Activated T-cell treated with anti-CD3 and anti-CD28 coated beads, Interleukin-2, amount 50 U/mL, for 48 hours (primary cell): ENCODE results near the gene CXCL6.

ENCODE experiments used
- DNase-seq, 2 experiments: peaks; one replicate each; pipeline ENCODE4 v3.0.0-alpha.2; 2020

CXCL6 gene

GRCh38 chr4:73843369-73843768, 6.9 kb downstream of the CXCL6 start:
- no peak for DNase-seq

DNA sequence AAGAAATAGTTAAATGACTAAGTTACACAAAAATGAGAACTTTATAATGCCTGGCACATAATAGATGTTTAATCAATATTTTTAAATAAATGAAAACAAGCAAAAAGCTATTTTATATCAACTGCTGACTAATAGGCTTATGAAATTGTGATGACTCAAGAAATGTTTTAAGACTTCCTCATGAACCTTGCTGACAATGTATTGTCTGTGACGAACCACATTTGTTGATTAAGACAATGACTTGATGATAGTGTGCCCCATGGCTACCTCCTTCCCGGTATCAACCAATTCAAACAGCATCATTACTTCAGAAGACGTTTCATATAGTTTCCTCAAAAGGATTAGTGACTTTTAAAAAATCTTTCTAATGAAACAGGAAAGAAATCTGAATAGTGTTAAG, 7.9 kb downstream of the CXCL6 start:
- no peak for DNase-seq

GRCh38 chr4:73844806-73845205, 8.3 kb downstream of the CXCL6 start:
- DNase-seq: no peak

DNA sequence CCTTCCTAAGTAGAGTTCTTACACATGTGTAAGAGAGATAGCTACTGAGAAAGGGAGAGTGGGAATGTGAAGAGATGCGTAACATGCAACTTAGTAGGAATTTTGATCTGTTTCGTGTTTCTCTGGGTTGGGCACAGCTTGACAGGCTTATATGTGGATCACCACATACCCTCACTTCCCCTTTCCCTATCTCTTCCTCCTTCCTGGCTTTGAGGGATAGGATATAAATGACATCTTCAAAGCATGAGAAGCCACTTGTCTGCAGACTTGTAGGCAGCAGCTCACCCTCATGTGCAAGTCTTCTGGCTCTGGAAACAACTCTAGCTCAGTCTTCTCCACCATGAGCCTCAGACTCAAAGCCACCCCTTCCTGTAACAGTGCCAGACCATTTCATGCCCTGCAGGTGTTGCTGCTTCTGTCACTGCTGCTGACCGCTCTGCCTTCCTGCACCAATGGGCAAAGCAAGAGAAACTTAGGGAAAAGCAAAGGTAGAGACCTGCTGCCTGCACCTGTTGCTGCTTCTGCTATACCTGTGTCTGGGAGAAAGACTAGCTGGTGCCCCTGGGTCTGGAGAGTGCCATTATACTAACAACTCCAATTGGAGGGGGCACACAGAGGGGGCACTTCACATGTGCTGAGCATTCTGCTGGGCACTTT, 11.2 kb downstream of the CXCL6 start:
- no peak for DNase-seq

DNA sequence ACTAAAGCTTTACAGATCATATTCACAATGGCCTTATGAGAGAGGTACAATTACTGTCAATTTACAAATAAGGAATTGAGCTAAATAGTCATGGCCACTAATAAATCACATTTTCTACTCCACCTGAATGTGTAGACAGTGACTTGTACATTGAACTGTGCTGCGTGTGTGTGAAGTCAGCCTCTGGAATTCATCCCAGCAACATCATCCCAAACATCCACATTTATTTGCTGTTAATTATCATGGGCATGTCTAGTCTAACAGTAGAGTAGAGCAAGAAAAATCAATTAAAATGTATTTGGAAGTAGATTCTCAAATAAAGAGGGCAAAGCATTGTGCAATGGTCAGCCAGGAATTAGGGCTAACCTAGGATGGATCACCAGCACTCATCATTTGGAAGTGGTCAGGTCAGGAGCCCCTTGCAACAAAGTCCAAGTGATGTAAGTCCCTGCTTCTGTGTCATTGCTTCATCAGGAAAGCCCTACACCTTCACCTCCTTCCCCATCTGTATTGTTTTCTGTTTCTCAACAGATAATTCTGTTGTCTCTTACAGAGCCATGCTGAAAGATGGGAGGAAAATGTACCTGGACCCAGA, 11.8 kb downstream of the CXCL6 start:
- DNase-seq: no peak

DNA sequence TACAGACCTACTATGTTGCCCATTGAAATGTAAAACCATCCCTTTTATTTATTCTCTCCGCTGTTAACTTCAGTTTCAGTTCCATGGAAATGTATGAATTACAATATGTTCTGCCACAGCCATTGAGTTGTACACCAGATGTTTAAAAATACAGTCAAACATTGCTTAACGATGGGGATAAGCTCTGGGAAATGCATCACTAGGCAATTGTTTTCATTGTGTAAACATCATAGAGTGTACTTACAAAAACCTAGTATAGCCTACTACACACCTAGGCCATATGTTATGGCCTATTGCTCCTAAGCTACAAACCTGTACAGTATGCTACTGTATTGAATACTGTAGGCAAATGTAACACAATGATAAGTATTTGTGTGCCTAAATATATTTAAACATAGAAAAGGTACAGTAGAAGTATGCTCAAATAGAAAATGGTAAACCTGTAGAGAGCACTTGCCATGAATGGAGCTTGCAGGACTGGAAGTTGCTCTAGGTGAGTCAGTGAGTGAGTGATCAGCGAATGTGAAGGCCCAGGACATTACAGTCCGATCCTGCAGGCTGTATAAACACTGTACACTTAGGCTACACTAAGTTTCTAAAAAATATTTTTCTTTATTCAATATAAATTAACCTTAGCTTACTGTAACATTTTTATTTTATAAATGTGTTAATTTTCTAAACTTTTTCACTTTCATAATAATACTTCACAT, 13.9 kb downstream of the CXCL6 start:
- DNase-seq: no peak

GRCh38 chr4:73851293-73851692, 14.8 kb downstream of the CXCL6 start:
- DNase-seq: no peak

DNA sequence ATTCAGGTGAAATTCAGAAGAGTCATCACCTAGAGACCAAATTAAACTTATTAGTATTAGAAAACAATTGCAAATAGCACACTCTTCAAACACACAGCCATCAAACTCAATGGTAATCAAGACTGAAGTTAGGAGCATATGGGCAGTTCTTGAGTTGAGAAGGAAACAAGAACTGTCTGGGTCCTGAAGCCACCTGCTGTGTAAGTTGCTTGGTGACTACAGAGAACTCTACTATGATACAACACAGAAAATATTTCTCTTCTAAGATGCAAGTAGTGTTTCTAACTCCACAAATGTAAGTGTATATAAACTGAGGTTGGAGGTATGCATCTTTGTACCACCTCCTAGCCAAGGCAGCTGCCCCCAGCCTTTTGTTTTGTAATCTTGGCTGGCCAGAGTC, 16.3 kb downstream of the CXCL6 start:
- DNase-seq: no peak

GRCh38 chr4:73853246-73853704, 16.8 kb downstream of the CXCL6 start, which contains the start of gene PF4V1:
TSS of gene PF4V1 (plus strand) at chr4:73853296. CDS start at chr4:73853363, 67 bp downstream.
- no peak for DNase-seq

GRCh38 chr4:73853718-73854473, 17.4 kb downstream of the CXCL6 start:
- DNase-seq: no peak

GRCh38 chr4:73855406-73855805, 18.9 kb downstream of the CXCL6 start:
- DNase-seq: no peak

- DNase-seq: no peak
Observed at GRCh38 chr4:73856518-73856917, 20.0 kb downstream of the CXCL6 start.

- DNase-seq: no peak
Observed at GRCh38 chr4:73859614-73860088, 23.2 kb downstream of the CXCL6 start.

DNA sequence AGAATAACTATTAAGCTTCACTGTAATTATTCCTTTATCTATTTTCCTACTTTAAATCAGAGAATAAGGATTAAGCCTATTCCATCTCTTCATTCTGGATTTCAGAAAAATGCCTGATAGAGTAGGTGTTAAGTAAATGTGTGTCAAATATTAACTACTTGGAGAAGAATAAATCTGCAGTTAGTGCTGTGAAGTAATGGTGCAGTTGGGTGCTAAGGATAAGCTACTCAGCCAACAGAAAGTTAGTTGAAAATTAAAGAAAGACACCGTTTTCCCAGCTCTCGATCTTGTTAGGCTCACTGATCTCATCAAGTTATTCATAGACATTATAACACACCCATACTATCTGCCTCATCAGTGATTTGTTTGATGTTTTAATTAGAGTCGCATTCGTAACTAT, 23.7 kb downstream of the CXCL6 start:
- DNase-seq: no peak

DNA sequence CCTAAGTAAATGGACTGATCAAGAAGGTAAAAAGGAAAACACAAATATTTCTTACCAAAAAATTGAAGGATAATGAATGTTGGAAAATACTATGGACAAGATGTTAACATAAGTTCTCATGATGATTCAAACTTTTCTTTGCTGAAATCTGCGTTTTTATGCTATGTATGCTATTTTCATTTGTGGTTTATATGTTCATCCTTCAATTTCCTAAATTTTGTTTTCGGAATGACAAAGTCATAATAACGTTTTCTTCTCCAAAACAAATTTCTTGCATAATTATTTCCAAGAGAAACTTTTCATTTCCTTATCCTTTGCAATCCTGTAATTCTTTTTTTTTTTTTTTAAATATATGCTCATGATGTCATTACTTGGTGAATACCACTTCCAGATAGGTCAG, 24.4 kb downstream of the CXCL6 start:
- no peak for DNase-seq

GRCh38 chr4:73862322-73862721, 25.8 kb downstream of the CXCL6 start:
- DNase-seq: no peak

DNA sequence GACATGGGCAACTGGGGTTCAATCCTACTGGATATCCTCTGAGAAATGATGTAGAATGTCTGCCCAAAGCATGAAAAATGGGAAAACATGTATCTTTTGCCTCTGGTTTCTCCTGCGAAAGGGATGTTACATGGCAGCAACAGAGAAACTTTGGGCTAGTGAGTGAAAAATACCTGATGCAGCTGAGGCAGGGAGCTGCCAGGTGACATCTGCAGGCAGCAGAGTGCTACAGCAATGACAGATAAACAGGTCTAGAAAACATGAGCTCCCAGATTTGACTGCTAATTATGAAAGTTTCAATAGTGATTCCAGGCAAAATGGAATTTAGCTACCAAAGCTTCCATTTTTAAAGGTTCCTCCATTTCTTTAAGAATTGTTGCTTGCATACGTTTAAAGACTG, 27.9 kb downstream of the CXCL6 start:
- DNase-seq: no peak

- DNase-seq: no peak
Observed at GRCh38 chr4:73864961-73865360, 28.5 kb downstream of the CXCL6 start.

DNA sequence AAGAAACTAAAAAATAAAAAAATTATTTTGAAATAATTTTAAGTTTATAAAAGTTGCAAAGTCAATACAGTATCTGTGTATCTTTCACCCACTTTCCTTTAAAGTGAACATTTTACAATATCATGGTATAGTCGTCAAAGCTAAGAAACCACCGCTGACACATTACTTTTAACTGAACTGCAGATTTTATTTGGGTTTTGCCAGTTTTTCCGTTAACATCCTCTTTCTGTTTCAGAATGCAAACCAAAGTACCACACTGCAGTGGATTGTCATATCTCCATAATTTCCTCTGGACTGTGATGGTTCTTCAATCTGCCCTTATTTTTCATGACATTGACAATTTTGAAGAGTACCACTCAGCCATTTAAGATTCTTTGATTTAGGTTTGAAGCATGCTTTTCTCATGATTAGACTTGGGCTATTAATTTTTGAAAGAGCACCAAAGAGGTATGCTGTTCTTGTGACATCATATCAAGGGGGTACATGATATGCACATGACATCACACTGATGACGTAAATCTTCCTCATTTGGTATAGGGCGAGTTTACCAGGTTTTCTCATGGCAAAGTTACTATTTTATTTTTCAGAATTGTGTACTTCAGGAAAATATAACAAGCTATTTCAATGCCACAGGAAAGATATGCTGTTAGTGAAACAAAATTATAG, 29.1 kb downstream of the CXCL6 start:
- no peak for DNase-seq

GRCh38 chr4:73866246-73866645, 29.8 kb downstream of the CXCL6 start:
- no peak for DNase-seq

DNA sequence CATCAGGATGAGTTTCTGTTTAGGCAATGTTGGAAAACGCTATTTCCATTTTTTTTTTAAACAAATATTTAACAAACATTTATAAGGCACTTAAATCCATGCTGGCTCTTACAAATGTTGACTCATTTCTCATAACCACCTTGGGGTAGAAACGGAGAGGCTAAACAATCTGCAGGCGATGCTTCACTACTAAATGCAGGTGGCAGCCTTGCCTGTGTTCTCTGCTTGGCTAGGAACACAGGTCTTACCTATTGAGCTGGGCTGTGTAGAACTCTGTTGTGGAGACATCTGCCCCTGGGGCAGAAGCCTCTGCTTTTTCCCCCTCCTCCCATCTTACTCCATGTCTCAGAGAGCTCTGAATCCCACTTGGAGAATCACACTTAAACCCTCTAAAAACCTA, 31.3 kb downstream of the CXCL6 start:
- no peak for DNase-seq

DNA sequence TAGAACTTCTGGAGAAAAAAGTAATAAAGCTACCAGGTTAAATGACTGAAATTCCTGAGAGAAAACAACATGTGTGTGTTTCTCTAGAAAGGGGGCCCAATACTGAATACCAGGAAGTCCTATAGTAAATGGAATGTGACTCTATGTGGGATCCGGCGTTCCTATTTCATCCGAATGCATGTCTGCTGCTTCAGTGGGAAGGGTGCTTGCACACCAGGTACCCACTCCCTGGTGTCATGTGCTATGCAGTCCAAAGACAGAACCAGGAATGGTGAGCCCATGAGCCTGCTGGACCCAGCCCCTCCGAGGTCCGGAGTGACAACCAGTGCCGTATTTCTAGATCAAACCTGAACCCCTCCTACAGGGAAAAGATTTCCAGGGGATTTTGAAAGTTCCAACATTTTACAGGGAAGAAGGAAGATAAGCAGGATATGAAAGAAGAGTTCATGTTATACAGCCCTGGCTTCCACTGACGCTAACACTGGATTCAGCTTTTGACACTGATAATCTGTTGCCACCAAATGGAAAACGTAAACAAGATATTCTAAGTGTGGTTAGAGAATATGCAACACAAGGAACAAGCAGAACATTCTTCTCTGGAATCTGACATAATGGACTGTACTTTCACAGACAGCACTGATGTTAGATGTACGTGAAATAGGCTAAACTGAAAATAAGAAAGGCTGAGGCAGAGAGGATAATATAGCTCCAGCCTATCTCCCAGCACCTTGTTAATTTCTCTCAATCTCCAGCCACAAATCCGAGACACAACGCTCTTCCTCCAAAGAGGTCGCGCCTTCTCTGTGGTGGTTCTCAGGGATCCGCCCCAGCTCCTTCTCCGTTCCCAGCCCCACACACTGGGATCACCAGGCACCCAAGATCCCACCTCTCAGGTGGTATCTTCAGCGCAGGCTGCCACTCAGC, 32.0 kb downstream of the CXCL6 start:
- DNase-seq: no peak
